HG03469 (cell line): Measurements from ENCODE around the gene TMEM126A.

Source experiments
- ATAC-seq: cut with Tn5 transposase; IDR thresholded peaks from one replicate; pipeline ENCODE4 v1.9.1; 2021; ENCODE audit warnings: mild to moderate bottlenecking, moderate library complexity, moderate number of reproducible peaks; ENCODE audit not compliant: unreplicated experiment

The TMEM126A gene

DNA sequence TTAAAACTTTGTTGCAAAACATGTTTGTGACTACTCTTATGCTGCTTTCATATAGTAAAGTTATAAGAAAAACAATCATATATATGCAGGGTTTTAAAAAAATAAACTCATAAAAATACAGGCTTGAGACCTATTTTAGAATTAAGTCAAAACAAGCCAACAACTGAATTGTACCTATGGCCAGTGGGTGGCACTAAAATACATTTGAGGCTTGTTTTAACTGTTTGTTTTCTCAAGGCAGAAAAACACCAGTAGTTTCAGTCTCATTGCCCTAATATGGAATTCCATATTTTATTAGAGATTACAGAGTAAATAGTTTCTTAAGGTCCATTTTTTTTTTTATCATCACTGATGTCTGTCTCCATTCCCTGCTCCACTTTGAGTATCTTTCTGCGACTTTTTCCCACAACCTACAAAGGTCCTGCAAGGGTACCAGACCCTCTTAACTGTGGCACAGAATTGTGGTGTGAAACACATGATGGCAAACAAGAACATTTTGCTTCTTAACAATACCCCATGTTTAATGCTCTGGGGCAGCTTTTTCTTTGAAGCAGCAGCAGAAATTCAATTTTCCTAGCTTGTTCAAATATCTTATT is 46.7 kb downstream of the TMEM126A start:
- ATAC-seq: no peak

DNA sequence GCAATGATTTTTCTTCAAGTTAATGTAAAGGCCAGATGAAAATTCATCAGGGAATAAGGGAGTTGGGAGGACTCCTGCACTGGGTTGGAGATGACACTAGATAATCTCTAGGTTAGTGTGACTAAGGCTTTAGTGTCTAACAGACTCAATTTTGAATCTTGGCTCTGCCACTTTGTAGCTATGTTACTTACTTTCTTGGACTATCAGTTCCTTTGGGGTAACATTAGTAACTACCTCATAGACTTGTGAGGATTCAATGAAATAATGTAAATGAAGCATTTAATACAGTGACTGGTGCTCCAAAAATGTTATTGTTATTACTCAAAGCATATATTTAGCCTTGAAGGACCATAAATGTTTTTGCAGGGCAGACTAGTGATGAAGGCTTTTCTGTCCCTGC is 47.8 kb downstream of the TMEM126A start:
- no peak for ATAC-seq

- ATAC-seq: no peak
These were observed 50.0 kb downstream of the TMEM126A start for GRCh38 chr11:85697747-85698146.

DNA sequence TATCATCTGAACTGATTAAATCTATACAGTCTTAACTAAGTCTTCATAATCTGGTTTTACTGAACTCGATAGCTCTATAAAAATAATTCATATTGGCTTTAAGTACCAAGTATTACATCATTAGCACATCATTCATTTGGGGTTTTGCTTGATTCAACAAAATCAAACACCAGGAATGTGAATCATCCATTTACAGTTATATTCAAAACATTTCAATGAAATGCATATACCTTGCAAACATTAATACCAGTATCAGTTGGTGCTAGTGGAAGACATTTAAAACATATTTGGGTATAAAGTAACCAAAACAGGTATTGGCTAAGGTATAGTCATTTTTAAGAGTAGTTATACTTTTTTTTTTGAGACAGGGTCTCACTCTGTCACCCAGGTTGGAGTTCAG is 50.4 kb downstream of the TMEM126A start:
- no peak for ATAC-seq

DNA sequence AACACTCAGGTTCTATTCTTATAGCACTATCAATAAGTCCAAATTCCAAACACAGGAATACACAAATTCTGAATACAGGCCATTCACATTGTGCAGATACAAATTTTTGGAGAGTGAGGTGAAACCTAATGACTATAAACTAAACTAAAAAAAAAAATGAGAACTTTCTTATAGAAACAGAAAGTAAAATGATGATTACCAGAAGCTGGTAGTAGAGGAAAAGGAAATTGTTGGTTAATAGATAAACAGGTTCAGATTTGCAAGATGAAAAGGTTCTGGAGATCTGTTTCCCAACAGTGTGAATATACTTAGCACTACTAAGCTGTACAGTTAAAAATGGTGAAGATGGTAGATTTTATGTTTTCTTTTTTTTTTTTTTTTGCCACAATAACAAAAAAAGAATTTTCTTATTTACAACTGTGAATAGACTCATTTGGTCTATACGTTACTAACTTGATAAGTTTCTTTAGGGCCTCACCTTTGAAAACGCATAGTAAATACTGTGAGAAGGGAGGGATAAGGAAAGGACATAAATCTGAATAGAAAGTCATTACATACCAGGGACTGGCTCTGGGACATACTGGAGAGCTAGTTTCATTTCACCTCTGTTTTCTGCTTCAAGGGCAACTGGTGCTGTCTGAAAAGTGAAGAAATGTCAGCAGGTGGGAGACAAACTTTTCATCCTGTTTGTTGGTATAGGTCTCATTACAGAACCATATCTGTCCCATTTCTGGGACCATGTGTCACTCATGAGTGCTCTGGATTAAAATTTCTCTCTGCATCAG is 52.4 kb downstream of the TMEM126A start:
- peak; percentile 69 for ATAC-seq

DNA sequence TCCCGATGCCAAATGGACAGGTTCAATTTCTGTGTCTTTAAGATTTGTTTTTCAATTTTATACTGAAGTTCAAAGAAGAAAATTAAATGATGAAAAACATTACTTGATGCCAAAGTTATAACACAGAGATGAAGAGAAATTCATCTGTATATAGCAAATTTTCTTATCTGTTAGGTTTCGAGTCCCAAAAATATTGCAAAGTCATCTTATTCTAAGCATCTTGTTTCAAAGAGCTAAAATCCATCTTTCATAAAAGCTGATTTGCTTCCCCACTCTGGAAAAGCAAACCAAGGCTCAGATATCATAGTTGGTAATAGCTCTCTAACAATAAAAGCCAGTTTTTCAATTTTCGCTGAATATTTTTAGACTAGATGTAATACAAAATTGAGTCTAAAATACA is 57.2 kb downstream of the TMEM126A start:
- no peak for ATAC-seq

- ATAC-seq: no peak
These were observed 58.0 kb downstream of the TMEM126A start for GRCh38 chr11:85705800-85706199.
